Brain microvascular endothelial cell (primary cell): ENCODE measurements around the gene PTPRJ.

Experiments
- DNase-seq: peaks from one replicate; pipeline ENCODE4 v3.0.0-alpha.2; 2020
- H3K27ac ChIP-seq: fragments of 250-450 bp; sonication (Bioruptor Pico); 2 replicates; pipeline ENCODE4 v1.5.1; 2020; ENCODE audit warnings: mild to moderate bottlenecking, moderate library complexity
- H3K27me3 ChIP-seq: fragments of 250-450 bp; sonication (Bioruptor Pico); replicated peaks from 2 replicates; pipeline ENCODE4 v1.5.1; 2020; ENCODE audit warnings: mild to moderate bottlenecking
- H3K36me3 ChIP-seq: fragments of 250-450 bp; sonication (Bioruptor Pico); replicated peaks from 2 replicates; pipeline ENCODE4 v1.5.1; 2020; ENCODE audit warnings: mild to moderate bottlenecking
- H3K4me3 ChIP-seq: 2 replicates; pipeline ENCODE4 v1.5.1; 2011; ENCODE audit warnings: low read depth, mild to moderate bottlenecking, control low read depth, low read length, moderate library complexity
- CTCF ChIP-seq: IDR thresholded peaks from 2 replicates; pipeline ENCODE4 v1.5.1; 2011; ENCODE audit warnings: low read depth, mild to moderate bottlenecking, moderate library complexity, low read length, control low read depth, inconsistent platforms; ENCODE audit errors: missing control alignments
- in situ Hi-C: cut with HindIII; loops from 2 replicates; pipeline ENCODE4 v1.10.0; 2017; ENCODE audit warnings: low sequenced_read_pairs, low pct_ligation_motif_present

The PTPRJ gene

GRCh38 chr11:48052183-48053044, 72.1 kb downstream of the PTPRJ start:
- peaks cover 4% of the 10 kb centered on the region for H3K36me3 ChIP-seq
- no peak overlapping the region for H3K4me3 ChIP-seq
- in situ Hi-C loops = no loop called here
- no peak overlapping the region for H3K27ac ChIP-seq
- H3K27me3 ChIP-seq = no peaks in the 10 kb centered on the region
- no peak for TF ChIP-seq CTCF
- DNase-seq = peak; percentile 24

GRCh38 chr11:48054994-48055291, 74.6 kb downstream of the PTPRJ start:
- no peak overlapping the region for H3K27ac ChIP-seq
- no peak overlapping the region for H3K4me3 ChIP-seq
- H3K36me3 ChIP-seq = no peaks in the 10 kb centered on the region
- DNase-seq = no peak
- in situ Hi-C loops = no loop called here
- no peaks in the 10 kb centered on the region for H3K27me3 ChIP-seq
- no peak for TF ChIP-seq CTCF

GRCh38 chr11:48055292-48056132, 75.2 kb downstream of the PTPRJ start:
- Histone ChIP-seq H3K4me3 (no peak overlapping the region), H3K27me3 (no peaks in the 10 kb centered on the region), H3K36me3 (no peaks in the 10 kb centered on the region), H3K27ac (peak overlapping the region; percentile 29)
- no peak for TF ChIP-seq CTCF
- peak; percentile 54 for DNase-seq
- in situ Hi-C loops = no loop called here

- Histone ChIP-seq H3K36me3 (no peaks in the 10 kb centered on the region), H3K27ac (peak overlapping the region; percentile 10), H3K4me3 (no peak overlapping the region), H3K27me3 (no peaks in the 10 kb centered on the region)
- in situ Hi-C loops = no loop called here
- no peak for DNase-seq
- TF ChIP-seq CTCF = no peak
Observed at GRCh38 chr11:48056325-48057183, 76.2 kb downstream of the PTPRJ start.

GRCh38 chr11:48058064-48058463, 77.7 kb downstream of the PTPRJ start:
- no peak overlapping the region for H3K4me3 ChIP-seq
- in situ Hi-C loops = no loop called here
- TF ChIP-seq CTCF = no peak

More at GRCh38 chr11:48058064-48058463, 77.7 kb downstream of the PTPRJ start:
- no peak for DNase-seq
- no peak overlapping the region for H3K27ac ChIP-seq
- no peaks in the 10 kb centered on the region for H3K27me3 ChIP-seq
- no peaks in the 10 kb centered on the region for H3K36me3 ChIP-seq
